CD14-positive monocyte (primary cell): Measurements from ENCODE around the gene MAP3K13. TPM values are rescaled to one million over a fixed set of nuclear protein-coding genes. Genes with fewer than 3 reads are reported as not detected.

ENCODE experiments used
- DNase-seq, 3 donors: peaks; one replicate each; pipeline ENCODE4 v3.0.0-alpha.2; 2011 to 2022
- H2AFZ ChIP-seq: 2 replicates; pipeline ENCODE4 v1.6.0; 2012; ENCODE audit warnings: mild to moderate bottlenecking, low read depth, low read length, inconsistent platforms; ENCODE audit not compliant: insufficient read depth, poor library complexity, severe bottlenecking
- H3K27ac ChIP-seq, 2 donors: 1 replicate in 1 of 2; 2 replicates in 1 of 2; pipeline ENCODE4 v1.5.1; 2012 to 2013; ENCODE audit warnings: low read length in 2 of 2, control low read depth in 1 of 2, inconsistent platforms in 1 of 2, low read depth in 1 of 2, mild to moderate bottlenecking in 1 of 2
- H3K27me3 ChIP-seq, 2 donors: one replicate each; pipeline versions ENCODE4 v1.6.0 to v1.6.1; 2011 to 2013; ENCODE audit warnings: low read length in 2 of 2; ENCODE audit not compliant: control insufficient read depth in 2 of 2, insufficient read depth in 2 of 2
- H3K36me3 ChIP-seq, 2 donors: replicated peaks in 1 of 2; 1 replicate in 1 of 2; 2 replicates in 1 of 2; pipeline versions ENCODE4 v1.5.1 to v1.6.1; 2012 to 2013; ENCODE audit warnings: low read length in 2 of 2, control low read depth in 1 of 2, inconsistent platforms in 1 of 2, mild to moderate bottlenecking in 1 of 2; ENCODE audit not compliant: insufficient read depth in 2 of 2, control insufficient read depth in 1 of 2
- H3K4me1 ChIP-seq, 2 donors: 1 replicate in 1 of 2; 2 replicates in 1 of 2; pipeline versions ENCODE4 v1.5.1 to v1.6.1; 2012 to 2013; ENCODE audit warnings: low read length in 2 of 2, control low read depth in 1 of 2, inconsistent platforms in 1 of 2, mild to moderate bottlenecking in 1 of 2, moderate library complexity in 1 of 2; ENCODE audit not compliant: insufficient read depth in 2 of 2, control insufficient read depth in 1 of 2
- H3K4me2 ChIP-seq: replicated peaks from 2 replicates; pipeline ENCODE3; 2012; ENCODE audit warnings: low read length, moderate library complexity, mild to moderate bottlenecking; ENCODE audit not compliant: poor library complexity, severe bottlenecking; ENCODE audit errors: extremely low read depth
- H3K4me3 ChIP-seq, 3 experiments: fragments of 200-600 bp in 1 of 3; sonication (generic) in 1 of 3; replicated peaks in 1 of 3; 1 replicate in 2 of 3; 2 replicates in 1 of 3; pipeline ENCODE4 v1.5.1; 2011 to 2013; ENCODE audit warnings: low read length in 3 of 3, mild to moderate bottlenecking in 3 of 3, control low read depth in 2 of 3, low read depth in 2 of 3, inconsistent platforms in 1 of 3, moderate library complexity in 1 of 3
- H3K79me2 ChIP-seq: 2 replicates; pipeline ENCODE4 v1.6.0; 2012; ENCODE audit warnings: mild to moderate bottlenecking, control low read depth, inconsistent platforms, low read length, moderate library complexity; ENCODE audit not compliant: insufficient read depth
- H3K9ac ChIP-seq: 2 replicates; pipeline ENCODE4 v1.6.0; 2017; ENCODE audit warnings: low read length, mild to moderate bottlenecking; ENCODE audit not compliant: insufficient read depth, poor library complexity, severe bottlenecking
- H3K9me3 ChIP-seq, 2 donors: replicated peaks in 1 of 2; 1 replicate in 1 of 2; 2 replicates in 1 of 2; pipeline versions ENCODE4 v1.5.1 to v1.6.1; 2012 to 2013; ENCODE audit warnings: low read length in 2 of 2, control low read depth in 1 of 2; ENCODE audit not compliant: control insufficient read depth in 1 of 2, insufficient read depth in 1 of 2
- H4K20me1 ChIP-seq: 2 replicates; pipeline ENCODE4 v1.6.0; 2012; ENCODE audit warnings: mild to moderate bottlenecking, low read length, control low read depth, moderate library complexity; ENCODE audit not compliant: insufficient read depth
- H3K27ac Mint-ChIP-seq, 7 donors: one replicate each; pipeline ENCODE4 v1.8.0; 2020; ENCODE audit warnings: mild to moderate bottlenecking in 7 of 7, mixed read lengths in 7 of 7, moderate library complexity in 6 of 7, inconsistent platforms in 2 of 7
- H3K27me3 Mint-ChIP-seq, 3 donors: one replicate each; pipeline ENCODE4 v1.8.0; 2021 to 2022; ENCODE audit warnings: low read depth in 3 of 3, mild to moderate bottlenecking in 3 of 3, mixed read lengths in 3 of 3, moderate library complexity in 3 of 3, inconsistent platforms in 1 of 3
- H3K36me3 Mint-ChIP-seq, 2 donors: one replicate each; pipeline ENCODE4 v1.8.0; 2020; ENCODE audit warnings: mixed read lengths in 2 of 2, inconsistent platforms in 1 of 2, mild to moderate bottlenecking in 1 of 2
- H3K4me1 Mint-ChIP-seq: one replicate; pipeline ENCODE4 v1.8.0; 2020; ENCODE audit warnings: mild to moderate bottlenecking, mixed read lengths
- H3K4me3 Mint-ChIP-seq, 2 donors: one replicate each; pipeline ENCODE4 v1.8.0; 2020; ENCODE audit warnings: mild to moderate bottlenecking in 2 of 2, mixed read lengths in 2 of 2, moderate library complexity in 1 of 2
- H3K9me3 Mint-ChIP-seq, 7 donors: one replicate each; pipeline ENCODE4 v1.8.0; 2020 to 2022; ENCODE audit warnings: mixed read lengths in 7 of 7, mild to moderate bottlenecking in 6 of 7, moderate library complexity in 6 of 7, inconsistent platforms in 2 of 7
- CTCF ChIP-seq: fragments of 200-600 bp; IDR thresholded peaks from one replicate; pipeline ENCODE4 v1.8.0; 2022; ENCODE audit warnings: antibody characterized with exemption, mild to moderate bottlenecking
- WGBS: methylation state at CpG from one replicate; pipeline ENCODE4 v1.1.5; 2013; ENCODE audit warnings: missing lambda C conversion rate; ENCODE audit not compliant: insufficient coverage; 5-methylcytosine and 5-hydroxymethylcytosine counted together
- intact Hi-C, 2 donors: fragments of 100-400 bp; cut with micrococcal nuclease; formaldehyde crosslinking; loops; one replicate each; pipeline versions ENCODE4 v1.15.0 to v1.15.1; 2023
- polyA plus RNA-seq, 3 donors: library from polyadenylated mRNA; depleted of rRNA in 1 of 3; unstranded in 2 of 3; stranded (reverse) in 1 of 3; fragments of 300-500 nt in 2 of 3; fragments of >200 nt in 1 of 3; fragmentation: Illumina TruSeq in 2 of 3; gene quantifications; 1 replicate in 2 of 3; 2 replicates in 1 of 3; pipeline ENCODE4 v1.2.3, GENCODE V29; 2012 to 2021

The MAP3K13 gene
- polyA plus RNA-seq, 3 donors: 5.0 to 34.2 (median 30.9) TPM

GRCh38 chr3:185328324-185329004 lies 34.5 kb upstream of the MAP3K13 start:
- Histone ChIP-seq H3K4me3 (no peak overlapping the region), H2AFZ (no peak overlapping the region), H3K9ac (no peak overlapping the region), H3K79me2 (no peaks in the 10 kb centered on the region), H3K4me2 (no peak overlapping the region), H3K27ac (no peak overlapping the region), H3K36me3 (no peaks in the 10 kb centered on the region), H3K9me3 (peaks cover 0 to 3% of the 10 kb centered on the region in 2 donors), H3K4me1 (peaks cover 48 to 53% of the 10 kb centered on the region in 2 donors), H4K20me1 (no peaks in the 10 kb centered on the region), H3K27me3 (no peaks in the 10 kb centered on the region)
- H3K36me3 Mint-ChIP-seq: peaks cover 5 to 6% of the 10 kb centered on the region in 2 donors
- 100% methylated on average over 1 of the region's 10 CpGs for WGBS
- H3K4me3 Mint-ChIP-seq: no peak overlapping the region
- peaks cover 49% of the 10 kb centered on the region for H3K4me1 Mint-ChIP-seq
- peaks cover 0 to 4% (median 3%) of the 10 kb centered on the region in 3 donors for H3K27me3 Mint-ChIP-seq
- peaks cover 0 to 6% (median 4%) of the 10 kb centered on the region in 7 donors for H3K9me3 Mint-ChIP-seq
- no peak for DNase-seq
- no peak for TF ChIP-seq CTCF
- intact Hi-C loops: no loop called here
- H3K27ac Mint-ChIP-seq: no peak overlapping the region

GRCh38 chr3:185330238-185330637 lies 32.7 kb upstream of the MAP3K13 start:
- H3K4me1 Mint-ChIP-seq: peaks cover 41% of the 10 kb centered on the region
- Histone ChIP-seq H3K27ac (peak overlapping the region; percentile 84 to 85), H3K79me2 (no peaks in the 10 kb centered on the region), H3K27me3 (no peaks in the 10 kb centered on the region), H3K36me3 (no peaks in the 10 kb centered on the region), H3K9me3 (peaks cover 0 to 3% of the 10 kb centered on the region in 2 donors), H3K9ac (no peak overlapping the region), H2AFZ (peak overlapping the region; percentile 76), H3K4me2 (peak overlapping the region; percentile 61), H3K4me3 (peak overlapping the region in 1 of 3 experiments; percentile 25), H4K20me1 (no peaks in the 10 kb centered on the region), H3K4me1 (peaks cover 40 to 41% of the 10 kb centered on the region in 2 donors)
- H3K27me3 Mint-ChIP-seq: peaks cover 0 to 4% (median 3%) of the 10 kb centered on the region in 3 donors
- peaks cover 3% of the 10 kb centered on the region in 2 donors for H3K36me3 Mint-ChIP-seq
- no peak for TF ChIP-seq CTCF
- peak overlapping the region; percentile 28 to 90 for H3K4me3 Mint-ChIP-seq
- H3K9me3 Mint-ChIP-seq: peaks cover 0 to 6% (median 4%) of the 10 kb centered on the region in 7 donors
- WGBS: no CpG with 5 or more reads among the region's 6 CpGs
- intact Hi-C loops: no loop called here
- DNase-seq: peak; percentile 51 to 80 (median 76)
- peak overlapping the region; percentile 90 to 98 (median 95) for H3K27ac Mint-ChIP-seq
